Measurements from ENCODE around the gene FAM240B. TPM values are rescaled to one million over a fixed set of nuclear protein-coding genes. Genes with fewer than 3 reads are reported as not detected.

Gene FAM240B
- total and polyA plus RNA-seq, 2 of the 8 experiments (the other 6 are each of a cell fraction or from before 2014, with no cell fraction given): not detected

DNA sequence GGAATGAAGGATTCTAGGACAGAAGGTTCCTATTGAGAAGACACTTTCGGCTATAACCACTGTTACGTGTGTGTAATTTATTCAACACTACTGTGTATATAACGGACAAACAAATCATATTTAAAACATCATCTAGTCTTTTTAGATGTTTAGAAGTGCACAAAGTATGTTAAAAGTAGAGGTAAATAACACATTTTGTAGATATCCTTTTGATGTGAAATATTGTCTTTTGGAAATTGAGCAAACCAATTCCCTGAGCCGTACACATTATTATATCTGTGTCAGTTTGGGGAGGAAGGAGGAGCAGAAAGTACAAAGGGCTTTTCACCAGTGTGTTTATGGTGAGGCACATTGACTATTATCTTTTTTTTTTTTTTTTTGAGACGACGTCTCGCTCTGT is 60.4 kb downstream of the FAM240B start:
- POLR2A ChIA-PET (ENCODE audit: partially characterized antibody): no interaction called here
- FAIRE-seq: no peak
- 92% methylated on average over 7 of the region's 7 CpGs; no CpG with 5 or more reads in 1 of the 2 experiments for WGBS, 2 experiments (ENCODE audit: extremely low coverage in 1 of 2, insufficient coverage in 1 of 2, insufficient read length in 1 of 2, insufficient replicate concordance in 2 of 2, low coverage in 1 of 2, low lambda C conversion rate in 2 of 2, missing lambda C conversion rate in 1 of 2)
- TF ChIP-seq PHF8 (conservative IDR thresholded peaks at IDR 0.05; ENCODE audit: low read depth, low read length) (no peak), EGR1 (IDR thresholded peaks at IDR 0.05; ENCODE audit: borderline replicate concordance, low read depth, low read length) (no peak), BCL11A (IDR thresholded peaks at IDR 0.05; ENCODE audit: low read depth in 2 of 2, low read length in 2 of 2) (no peak), TAF1 (IDR thresholded peaks at IDR 0.05; ENCODE audit: low read depth, low read length) (no peak), CHD2 (IDR thresholded peaks at IDR 0.05; ENCODE audit: low read length) (no peak), ZNF274 (IDR thresholded peaks at IDR 0.05; ENCODE audit: borderline replicate concordance, extremely low read depth, low read length) (no peak), CBX5 (IDR thresholded peaks at IDR 0.05; ENCODE audit: low read depth, low read length) (no peak), SRF (IDR thresholded peaks at IDR 0.05; ENCODE audit: low read depth, low read length) (no peak), CHD1 (IDR thresholded peaks at IDR 0.05; ENCODE audit: low read depth, low read length) (no peak), POU5F1 (IDR thresholded peaks at IDR 0.05; ENCODE audit: low read depth, low read length) (no peak)
- TF ChIP-seq, protein P1, sequence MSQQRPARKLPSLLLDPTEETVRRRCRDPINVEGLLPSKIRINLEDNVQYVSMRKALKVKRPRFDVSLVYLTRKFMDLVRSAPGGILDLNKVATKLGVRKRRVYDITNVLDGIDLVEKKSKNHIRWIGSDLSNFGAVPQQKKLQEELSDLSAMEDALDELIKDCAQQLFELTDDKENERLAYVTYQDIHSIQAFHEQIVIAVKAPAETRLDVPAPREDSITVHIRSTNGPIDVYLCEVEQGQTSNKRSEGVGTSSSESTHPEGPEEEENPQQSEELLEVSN (IDR thresholded peaks at IDR 0.05): no peak
- TF ChIP-seq, protein P2, sequence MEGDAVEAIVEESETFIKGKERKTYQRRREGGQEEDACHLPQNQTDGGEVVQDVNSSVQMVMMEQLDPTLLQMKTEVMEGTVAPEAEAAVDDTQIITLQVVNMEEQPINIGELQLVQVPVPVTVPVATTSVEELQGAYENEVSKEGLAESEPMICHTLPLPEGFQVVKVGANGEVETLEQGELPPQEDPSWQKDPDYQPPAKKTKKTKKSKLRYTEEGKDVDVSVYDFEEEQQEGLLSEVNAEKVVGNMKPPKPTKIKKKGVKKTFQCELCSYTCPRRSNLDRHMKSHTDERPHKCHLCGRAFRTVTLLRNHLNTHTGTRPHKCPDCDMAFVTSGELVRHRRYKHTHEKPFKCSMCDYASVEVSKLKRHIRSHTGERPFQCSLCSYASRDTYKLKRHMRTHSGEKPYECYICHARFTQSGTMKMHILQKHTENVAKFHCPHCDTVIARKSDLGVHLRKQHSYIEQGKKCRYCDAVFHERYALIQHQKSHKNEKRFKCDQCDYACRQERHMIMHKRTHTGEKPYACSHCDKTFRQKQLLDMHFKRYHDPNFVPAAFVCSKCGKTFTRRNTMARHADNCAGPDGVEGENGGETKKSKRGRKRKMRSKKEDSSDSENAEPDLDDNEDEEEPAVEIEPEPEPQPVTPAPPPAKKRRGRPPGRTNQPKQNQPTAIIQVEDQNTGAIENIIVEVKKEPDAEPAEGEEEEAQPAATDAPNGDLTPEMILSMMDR (IDR thresholded peaks at IDR 0.05; ENCODE audit: control extremely low read depth in 1 of 3, insufficient read depth in 1 of 3, low read depth in 1 of 3, low read length in 3 of 3): no peak

More for the DNA sequence above, 60.4 kb downstream of the FAM240B start:
- H2BK20ac ChIP-seq (ENCODE audit: low read length): no peak overlapping the region
- H3K79me2 ChIP-seq (ENCODE audit: control insufficient read depth in 1 of 2, insufficient read depth in 2 of 2, low read length in 2 of 2): no peaks in the 10 kb centered on the region
- no peak overlapping the region for H2BK120ac ChIP-seq (replicated peaks; ENCODE audit: low read depth, low read length)
- H3K36me3 ChIP-seq (ENCODE audit: control insufficient read depth in 2 of 4, insufficient read depth in 4 of 4, low read length in 3 of 4): no peaks in the 10 kb centered on the region
- H2AK5ac ChIP-seq (ENCODE audit: low read depth, low read length): no peak overlapping the region
- no peak overlapping the region for H3K14ac ChIP-seq (ENCODE audit: insufficient read length)
- H2AFZ ChIP-seq (ENCODE audit: low read length): no peak overlapping the region
- H4K8ac ChIP-seq (ENCODE audit: extremely low read depth, insufficient read depth, low read length): no peak overlapping the region
- H4K91ac ChIP-seq (replicated peaks; ENCODE audit: insufficient read length, low read length): no peak overlapping the region
- no peak overlapping the region for H3K27ac ChIP-seq (ENCODE audit: low read depth, low read length)
- H4K20me1 ChIP-seq (replicated peaks in 1 of 2; ENCODE audit: control insufficient read depth in 1 of 2, insufficient read depth in 2 of 2, low read length in 2 of 2): no peaks in the 10 kb centered on the region
- no peak overlapping the region for H3K4me2 ChIP-seq (ENCODE audit: insufficient read depth in 1 of 2, low read depth in 2 of 2, low read length in 2 of 2)
- no peak overlapping the region for H3K4ac ChIP-seq (replicated peaks; ENCODE audit: insufficient read length, low read depth, low read length)
- no peaks in the 10 kb centered on the region for H3K9me3 ChIP-seq (ENCODE audit: insufficient read depth in 2 of 2, low read depth in 1 of 2, low read length in 1 of 2)
- no peaks in the 10 kb centered on the region for H3K27me3 ChIP-seq (replicated peaks in 1 of 4; ENCODE audit: control insufficient read depth in 3 of 4, extremely low read depth in 1 of 4, insufficient read depth in 3 of 4, low read length in 3 of 4)
- H3K4me1 ChIP-seq (replicated peaks in 1 of 4; ENCODE audit: control insufficient read depth in 3 of 4, insufficient read depth in 4 of 4, low read length in 3 of 4): no peaks in the 10 kb centered on the region
- H2BK5ac ChIP-seq (ENCODE audit: low read depth, low read length): no peak overlapping the region
- no peak overlapping the region for H2BK15ac ChIP-seq (ENCODE audit: low read length)
- H4K5ac ChIP-seq (ENCODE audit: insufficient read length, low read depth, low read length): no peak overlapping the region
- CTCF ChIA-PET (ENCODE audit: partially characterized antibody): interaction anchor here (1.0 kb wide), 1 partner anchor 49 kb away, joined by 3 read pairs; no protein-coding TSS in a partner anchor
- H3K56ac ChIP-seq (replicated peaks; ENCODE audit: insufficient read length, low read depth, low read length): no peak overlapping the region
- no peak for DNase-seq (ENCODE audit: low read depth in 1 of 2, low spot score in 2 of 2)
- no peak overlapping the region for H3K9ac ChIP-seq (replicated peaks in 1 of 4; ENCODE audit: extremely low read depth in 1 of 4, low read depth in 3 of 4, low read length in 3 of 4)
- H2BK12ac ChIP-seq (ENCODE audit: low read depth, low read length): no peak overlapping the region
- H3K18ac ChIP-seq (ENCODE audit: extremely low read depth, low read length): no peak overlapping the region
- H3K23ac ChIP-seq (ENCODE audit: insufficient read length): no peak overlapping the region
- no peaks in the 10 kb centered on the region for H3K79me1 ChIP-seq (ENCODE audit: low read depth, low read length)
- no peaks in the 10 kb centered on the region; the same call in 1 of the 2 replicates for H3K23me2 ChIP-seq (ENCODE audit: low read depth, low read length)
- H3K4me3 ChIP-seq (ENCODE audit: extremely low read depth in 1 of 4, insufficient read depth in 2 of 4, low read depth in 3 of 4, low read length in 4 of 4): no peak overlapping the region

All from H1 (cell line).